Prostate gland (tissue), 2 donors: ENCODE data around the gene ACSL1. TPM values are rescaled to one million over a fixed set of nuclear protein-coding genes. Genes with fewer than 3 reads are reported as not detected.
A peak's percentile ranks its signal among the peaks of the same experiment; 100 is the strongest.
"Not testable (repeated sequence)": the region's sequence is repeated elsewhere in the genome, so short reads cannot be mapped to it uniquely, and the experiment has no call there.

Source experiments
- DNase-seq: peaks from one replicate; pipeline ENCODE4 v3.0.0-alpha.2; 2019; ENCODE audit warnings: low spot score
- H3K27ac ChIP-seq, 2 donors: fragments of 200-600 bp; sonication (generic); 2 replicates each; pipeline ENCODE4 v1.5.1; 2017 to 2019
- H3K27me3 ChIP-seq: fragments of 200-600 bp; sonication (generic); replicated peaks from 2 replicates; pipeline ENCODE4 v1.5.1; 2019; ENCODE audit not compliant: insufficient read depth
- H3K36me3 ChIP-seq, 2 donors: fragments of 200-600 bp; sonication (generic); 1 replicate in 1 of 2; 2 replicates in 1 of 2; pipeline versions ENCODE4 v1.5.1 to v1.8.1; 2017 to 2019
- H3K4me1 ChIP-seq: fragments of 200-600 bp; sonication (generic); replicated peaks from 2 replicates; pipeline ENCODE4 v1.5.1; 2019
- H3K4me3 ChIP-seq, 2 donors: fragments of 200-600 bp; sonication (generic); 2 replicates each; pipeline ENCODE4 v1.5.1; 2017 to 2019
- H3K9me3 ChIP-seq: fragments of 200-600 bp; sonication (generic); 2 replicates; pipeline ENCODE4 v1.5.1; 2017
- CTCF ChIP-seq, 4 experiments: fragments of 200-600 bp in 2 of 4; fragments of 450-650 bp in 2 of 4; sonication (generic) in 2 of 4; IDR thresholded peaks; 1 replicate in 3 of 4; 2 replicates in 1 of 4; pipeline ENCODE4 v1.5.1; 2016 to 2019; ENCODE audit warnings: antibody characterized with exemption in 4 of 4, mild to moderate bottlenecking in 2 of 4, moderate library complexity in 2 of 4
- POLR2A ChIP-seq: fragments of 450-650 bp; IDR thresholded peaks from one replicate; pipeline ENCODE4 v1.6.1; 2016; ENCODE audit warnings: antibody characterized with exemption, mild to moderate bottlenecking
- POLR2AphosphoS5 ChIP-seq: sonication (generic); formaldehyde crosslinking; IDR thresholded peaks from one replicate; pipeline ENCODE4 v1.6.1; 2017; ENCODE audit warnings: antibody characterized with exemption
- WGBS: methylation state at CpG from one replicate; pipeline ENCODE4 v1.1.5; 2018; 5-methylcytosine and 5-hydroxymethylcytosine counted together
- intact Hi-C: fragments of 100-400 bp; cut with DNase I; formaldehyde crosslinking; loops from one replicate; pipeline ENCODE4 v1.14.2; 2022
- total RNA-seq, 2 donors: library from RNA; depleted of rRNA; stranded (reverse); fragments of >200 nt; gene quantifications; one replicate each; pipeline ENCODE4 v1.1.0, GENCODE V29; 2016

The ACSL1 gene
- total RNA-seq, 2 donors from 2014 or later: 71.7 to 157 TPM

- no peak for DNase-seq
- no peaks in the 10 kb centered on the region for H3K27me3 ChIP-seq
- WGBS: 67% methylated on average over 17 of the region's 17 CpGs
- H3K9me3 ChIP-seq: no peaks in the 10 kb centered on the region
- TF ChIP-seq POLR2AphosphoS5 (no peak), POLR2A (no peak), CTCF (IDR thresholded peaks at IDR 0.05) (no peak)
- intact Hi-C loops: no loop called here
- H3K4me1 ChIP-seq: no peaks in the 10 kb centered on the region
- H3K4me3 ChIP-seq: no peak overlapping the region
- H3K36me3 ChIP-seq: no peaks in the 10 kb centered on the region
- no peak overlapping the region for H3K27ac ChIP-seq
Measured at GRCh38 chr4:184782731-184783373, 42.9 kb downstream of the ACSL1 start.

- 94% methylated on average over 4 of the region's 4 CpGs for WGBS
- DNase-seq, H3K36me3 ChIP-seq, H3K9me3 ChIP-seq, intact Hi-C loops, H3K27me3 ChIP-seq, H3K4me1 ChIP-seq, H3K4me3 ChIP-seq: not testable (repeated sequence)
- H3K27ac ChIP-seq: peak overlapping the region in 1 of 2 donors; percentile 9
Measured at GRCh38 chr4:184779160-184779559, 46.6 kb downstream of the ACSL1 start.

GRCh38 chr4:184778325-184778724, 47.4 kb downstream of the ACSL1 start:
- 83% methylated on average over 8 of the region's 8 CpGs for WGBS
- Histone ChIP-seq H3K36me3 (no peaks in the 10 kb centered on the region), H3K27me3 (no peaks in the 10 kb centered on the region), H3K4me1 (peaks cover 6% of the 10 kb centered on the region), H3K9me3 (no peaks in the 10 kb centered on the region), H3K4me3 (no peak overlapping the region), H3K27ac (peak overlapping the region; percentile 23 to 74)
- DNase-seq: no peak
- no peak for TF ChIP-seq POLR2A
- no peak for TF ChIP-seq CTCF (IDR thresholded peaks at IDR 0.05)
- intact Hi-C loops: no loop called here

- H3K36me3 ChIP-seq: no peaks in the 10 kb centered on the region
- H3K27ac ChIP-seq: peak overlapping the region; percentile 51 to 74
- no peak for TF ChIP-seq POLR2A
- no peak for TF ChIP-seq POLR2AphosphoS5
- TF ChIP-seq CTCF (IDR thresholded peaks at IDR 0.05): no peak
- intact Hi-C loops: no loop called here
- no peaks in the 10 kb centered on the region for H3K9me3 ChIP-seq
- peaks cover 6% of the 10 kb centered on the region for H3K4me1 ChIP-seq
- no peak for DNase-seq
- WGBS: 72% methylated on average over 5 of the region's 5 CpGs
- no peak overlapping the region for H3K4me3 ChIP-seq
- H3K27me3 ChIP-seq: no peaks in the 10 kb centered on the region
Measured at GRCh38 chr4:184776821-184777220, 48.9 kb downstream of the ACSL1 start.

GRCh38 chr4:184775854-184776555, 49.8 kb downstream of the ACSL1 start:
- intact Hi-C loops: no loop called here
- Histone ChIP-seq H3K4me1 (peaks cover 6% of the 10 kb centered on the region), H3K27me3 (no peaks in the 10 kb centered on the region), H3K27ac (peak overlapping the region; percentile 51 to 74), H3K9me3 (no peaks in the 10 kb centered on the region), H3K36me3 (no peaks in the 10 kb centered on the region), H3K4me3 (no peak overlapping the region)
- TF ChIP-seq POLR2AphosphoS5 (peak; percentile 58), POLR2A (no peak), CTCF (IDR thresholded peaks at IDR 0.05) (no peak)
- DNase-seq: peak; percentile 23
- 68% methylated on average over 13 of the region's 13 CpGs for WGBS
